GM12878 (cell line): Measurements from ENCODE around the gene PREX1.

Experiments used
- CBFB ChIP-seq: IDR thresholded peaks from 2 replicates; pipeline ENCODE4 v1.6.1; 2016; ENCODE audit warnings: antibody characterized with exemption, low read depth
- CHD2 ChIP-seq: IDR thresholded peaks from 2 replicates; pipeline ENCODE4 v1.6.1; 2011; ENCODE audit warnings: low read depth, low read length, improper control_type of control experiment, borderline replicate concordance
- CTCF ChIP-seq, 3 experiments: IDR thresholded peaks in 2 of 3; conservative IDR thresholded peaks in 1 of 3; 2 replicates each; pipeline ENCODE4 v1.5.1; 2011; ENCODE audit warnings: low read depth in 3 of 3, low read length in 3 of 3, mild to moderate bottlenecking in 3 of 3, control low read depth in 2 of 3, moderate library complexity in 2 of 3, inconsistent platforms in 1 of 3, mixed read lengths in 1 of 3; ENCODE audit not compliant: control insufficient read depth in 2 of 3, insufficient read depth in 1 of 3; ENCODE audit errors: extremely low read depth in 1 of 3
- POLR2AphosphoS5 ChIP-seq: IDR thresholded peaks from 2 replicates; pipeline ENCODE4 v1.6.1; 2011; ENCODE audit warnings: mild to moderate bottlenecking, low read length, inconsistent platforms
- RAD21 ChIP-seq: IDR thresholded peaks from 2 replicates; pipeline ENCODE4 v1.6.1; 2011; ENCODE audit warnings: mild to moderate bottlenecking, low read depth, low read length, moderate library complexity; ENCODE audit not compliant: insufficient read depth
- SP1 ChIP-seq: IDR thresholded peaks from one replicate; pipeline ENCODE4 v1.6.1; 2011; ENCODE audit warnings: low read depth, low read length
- TAF1 ChIP-seq: IDR thresholded peaks from 2 replicates; pipeline ENCODE4 v1.6.1; 2011; ENCODE audit warnings: mild to moderate bottlenecking, low read depth, low read length, borderline replicate concordance
- TCF12 ChIP-seq: IDR thresholded peaks from 2 replicates; pipeline ENCODE4 v1.6.1; 2011; ENCODE audit warnings: low read depth, mild to moderate bottlenecking, low read length
- YY1 ChIP-seq: IDR thresholded peaks from 2 replicates; pipeline ENCODE4 v1.6.1; 2011; ENCODE audit warnings: low read depth, mild to moderate bottlenecking, low read length
- TF ChIP-seq, protein P1 (sequence below): IDR thresholded peaks from 2 replicates; pipeline ENCODE4 v1.6.1; 2012; ENCODE audit warnings: low read depth, low read length, improper control_type of control experiment

DNA sequence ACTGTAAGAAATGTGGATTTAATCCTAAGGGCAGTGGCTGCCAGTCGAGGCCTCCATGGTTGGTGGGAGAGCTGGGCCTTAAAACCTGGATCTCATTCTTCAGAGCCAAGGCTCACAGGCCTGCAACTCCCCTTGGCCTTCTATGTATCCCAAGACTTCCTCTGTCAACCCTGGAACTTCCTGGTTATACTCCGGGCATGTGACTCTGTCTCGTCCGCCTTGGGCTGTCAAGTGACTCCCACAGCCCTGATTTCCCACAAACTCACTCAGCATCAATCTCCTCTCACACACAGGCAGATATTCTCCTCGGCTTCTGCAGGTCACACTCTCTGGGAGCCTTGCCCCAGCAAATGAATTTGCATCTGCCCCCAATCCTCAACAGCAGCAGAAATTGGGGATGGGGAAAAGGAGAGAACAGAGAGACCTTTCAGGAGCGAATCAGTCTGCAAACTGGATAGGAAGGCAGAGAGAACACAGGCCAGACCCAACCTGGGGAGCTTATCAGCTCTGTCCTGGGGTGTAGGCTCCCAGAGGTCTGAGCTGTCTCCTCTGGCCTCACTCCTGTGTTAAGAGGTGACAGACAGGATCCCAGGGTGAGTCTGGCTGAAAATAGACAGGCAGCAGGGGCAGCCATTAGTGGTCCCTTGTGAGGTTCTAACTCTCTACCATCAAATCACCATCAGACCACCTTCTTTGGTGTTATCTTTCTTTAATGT, 30.4 kb upstream of the PREX1 start:
- TF ChIP-seq POLR2AphosphoS5 (no peak), YY1 (no peak), CTCF (IDR thresholded peaks at IDR 0.05 in 2 of 3, conservative IDR thresholded peaks at IDR 0.05 in 1 of 3; ENCODE audit: control insufficient read depth in 2 of 3, extremely low read depth in 1 of 3, insufficient read depth in 1 of 3, low read depth in 3 of 3, low read length in 3 of 3) (no peak), TAF1 (no peak), RAD21 (no peak), SP1 (no peak), CHD2 (no peak), CBFB (no peak), TCF12 (no peak)
- TF ChIP-seq, protein P1, sequence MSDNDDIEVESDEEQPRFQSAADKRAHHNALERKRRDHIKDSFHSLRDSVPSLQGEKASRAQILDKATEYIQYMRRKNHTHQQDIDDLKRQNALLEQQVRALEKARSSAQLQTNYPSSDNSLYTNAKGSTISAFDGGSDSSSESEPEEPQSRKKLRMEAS = no peak
